A673 (cell line): ENCODE measurements around the gene CCDC85C. TPM values are rescaled to one million over a fixed set of nuclear protein-coding genes. Genes with fewer than 3 reads are reported as not detected.

Experiments used
- BruUV-seq: library from RNA; stranded (reverse); fragments of 400-500 nt; replicated peaks from 2 replicates; lab custom pipeline; 2021; lab: Mats Ljungman, UMichigan
- CTCF ChIA-PET: fragments of 300-600 bp; sonication (Branson Sonifier 250); formaldehyde crosslinking; loops from one replicate; lab custom pipeline; 2022; ENCODE audit warnings: antibody characterized with exemption; lab: Charles Lee
- POLR2A ChIA-PET: fragments of 300-600 bp; sonication (Branson Sonifier 250); formaldehyde crosslinking; loops from one replicate; lab custom pipeline; 2022; ENCODE audit warnings: antibody characterized with exemption; ENCODE audit not compliant: low non-redundant PET; lab: Charles Lee
- DNase-seq: peaks from one replicate; pipeline ENCODE4 v3.0.0-alpha.2; 2015; ENCODE audit warnings: low spot score
- H3K27ac ChIP-seq: fragments of 200-600 bp; sonication (generic); 2 replicates; pipeline ENCODE4 v1.5.1; 2016; ENCODE audit warnings: mixed run types, low read depth, mild to moderate bottlenecking, mixed read lengths, antibody characterized with exemption, low read length; ENCODE audit not compliant: poor library complexity, severe bottlenecking
- H3K27me3 ChIP-seq: fragments of 200-600 bp; sonication (generic); replicated peaks from 2 replicates; pipeline ENCODE4 v1.6.1; 2017; ENCODE audit warnings: mixed run types, low read depth, mild to moderate bottlenecking, mixed read lengths, antibody characterized with exemption, low read length; ENCODE audit not compliant: insufficient read depth, poor library complexity
- H3K36me3 ChIP-seq: fragments of 200-600 bp; sonication (generic); 2 replicates; pipeline ENCODE4 v1.6.1; 2016; ENCODE audit warnings: mixed run types, mild to moderate bottlenecking, mixed read lengths, antibody characterized with exemption, low read length; ENCODE audit not compliant: insufficient read depth, poor library complexity, severe bottlenecking
- H3K4me1 ChIP-seq: fragments of 200-600 bp; sonication (generic); 2 replicates; pipeline ENCODE4 v1.6.1; 2017; ENCODE audit warnings: mixed run types, mild to moderate bottlenecking, mixed read lengths, antibody characterized with exemption, low read length; ENCODE audit not compliant: insufficient read depth, poor library complexity, severe bottlenecking
- H3K4me3 ChIP-seq: fragments of 200-600 bp; sonication (generic); 2 replicates; pipeline ENCODE4 v1.5.1; 2016; ENCODE audit warnings: low read depth, mixed run types, mild to moderate bottlenecking, mixed read lengths, low read length; ENCODE audit not compliant: poor library complexity, severe bottlenecking
- H3K9me3 ChIP-seq: fragments of 200-600 bp; sonication (generic); 2 replicates; pipeline ENCODE4 v1.6.1; 2016; ENCODE audit warnings: mixed run types, low read depth, mild to moderate bottlenecking, mixed read lengths, antibody characterized with exemption, low read length; ENCODE audit not compliant: poor library complexity, severe bottlenecking
- EZH2 ChIP-seq: fragments of 200-600 bp; sonication (generic); IDR thresholded peaks from 2 replicates; pipeline ENCODE4 v1.6.1; 2017; ENCODE audit warnings: borderline replicate concordance, low read depth, mild to moderate bottlenecking, mixed read lengths, antibody characterized with exemption, low read length; ENCODE audit not compliant: poor library complexity, severe bottlenecking
- intact Hi-C: fragments of 100-400 bp; cut with micrococcal nuclease; formaldehyde crosslinking; loops from one replicate; pipeline ENCODE4 v1.10.0; 2022; ENCODE audit not compliant: unreplicated experiment
- total RNA-seq: library from RNA; stranded (reverse); gene quantifications from 2 replicates; pipeline ENCODE4 v1.2.3, GENCODE V29; 2021
- TF ChIP-seq, protein P1 (sequence below): fragments of 300-800, 200-600 bp; sonication (generic); conservative IDR thresholded peaks from 2 replicates; pipeline ENCODE4 v1.5.1; 2017; ENCODE audit warnings: low read depth, mild to moderate bottlenecking, antibody characterized with exemption, low read length, moderate library complexity, mixed read lengths

CCDC85C gene
- total RNA-seq, 1 experiment from 2014 or later = 24.6 TPM

DNA sequence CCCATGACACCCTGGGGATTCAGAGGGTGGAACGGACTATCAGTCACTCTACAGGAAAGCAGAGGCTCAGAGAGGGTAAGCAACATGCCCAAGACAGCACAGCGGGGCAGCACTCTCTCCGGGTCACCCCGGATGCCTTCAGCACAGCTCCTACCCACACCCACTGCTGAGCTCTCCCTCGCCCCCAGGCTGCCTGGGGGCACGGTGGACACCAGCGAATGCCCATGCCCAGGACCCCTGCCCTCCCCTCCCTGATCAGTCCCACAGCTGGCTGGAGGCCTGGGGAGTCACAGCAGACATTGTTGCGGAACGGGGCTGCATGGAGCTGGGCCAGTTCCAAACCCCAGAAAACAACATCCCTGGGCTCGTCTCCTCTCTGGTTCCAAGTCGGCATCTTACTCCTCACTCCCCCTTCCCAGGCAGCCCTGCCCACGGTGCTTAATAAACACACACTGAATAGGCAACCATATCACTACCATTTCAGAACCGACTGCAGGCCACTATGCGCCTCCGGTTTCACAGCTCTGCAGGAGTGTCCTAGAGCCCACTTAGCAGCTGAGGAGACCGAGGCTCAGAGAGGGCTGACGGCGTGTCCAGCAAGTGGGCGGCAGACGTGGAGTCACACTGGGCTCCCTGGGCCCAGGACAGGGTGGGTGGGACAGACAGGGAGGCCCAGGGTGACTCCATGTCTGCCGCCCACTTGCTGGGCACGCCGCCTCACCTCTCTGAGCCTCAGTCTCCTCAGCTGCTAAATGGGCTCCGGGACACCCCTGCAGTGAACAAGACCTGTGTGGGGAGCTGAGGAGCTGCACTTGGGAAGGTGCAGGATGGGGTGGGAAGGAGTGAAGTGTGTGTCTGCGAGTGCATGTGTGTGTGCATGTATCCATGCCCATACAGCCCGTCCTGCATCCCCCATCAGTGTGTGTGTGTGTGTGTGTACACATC, 27.0 kb downstream of the CCDC85C start:
- peaks cover 41% of the 10 kb centered on the region for H3K4me1 ChIP-seq
- no peaks in the 10 kb centered on the region for H3K27me3 ChIP-seq
- H3K9me3 ChIP-seq = no peaks in the 10 kb centered on the region
- no peak overlapping the region for H3K27ac ChIP-seq
- no peaks in the 10 kb centered on the region for H3K36me3 ChIP-seq
- no peak overlapping the region for H3K4me3 ChIP-seq
- POLR2A ChIA-PET = interaction anchor here (0.6 kb wide), 1 partner anchor 91 kb away, joined by 3 read pairs; no protein-coding TSS in a partner anchor
- CTCF ChIA-PET = no interaction called here
- no TSS peak for BruUV-seq
- intact Hi-C loops = no loop called here
- DNase-seq = no peak
- no peak for TF ChIP-seq EZH2
- TF ChIP-seq, protein P1, sequence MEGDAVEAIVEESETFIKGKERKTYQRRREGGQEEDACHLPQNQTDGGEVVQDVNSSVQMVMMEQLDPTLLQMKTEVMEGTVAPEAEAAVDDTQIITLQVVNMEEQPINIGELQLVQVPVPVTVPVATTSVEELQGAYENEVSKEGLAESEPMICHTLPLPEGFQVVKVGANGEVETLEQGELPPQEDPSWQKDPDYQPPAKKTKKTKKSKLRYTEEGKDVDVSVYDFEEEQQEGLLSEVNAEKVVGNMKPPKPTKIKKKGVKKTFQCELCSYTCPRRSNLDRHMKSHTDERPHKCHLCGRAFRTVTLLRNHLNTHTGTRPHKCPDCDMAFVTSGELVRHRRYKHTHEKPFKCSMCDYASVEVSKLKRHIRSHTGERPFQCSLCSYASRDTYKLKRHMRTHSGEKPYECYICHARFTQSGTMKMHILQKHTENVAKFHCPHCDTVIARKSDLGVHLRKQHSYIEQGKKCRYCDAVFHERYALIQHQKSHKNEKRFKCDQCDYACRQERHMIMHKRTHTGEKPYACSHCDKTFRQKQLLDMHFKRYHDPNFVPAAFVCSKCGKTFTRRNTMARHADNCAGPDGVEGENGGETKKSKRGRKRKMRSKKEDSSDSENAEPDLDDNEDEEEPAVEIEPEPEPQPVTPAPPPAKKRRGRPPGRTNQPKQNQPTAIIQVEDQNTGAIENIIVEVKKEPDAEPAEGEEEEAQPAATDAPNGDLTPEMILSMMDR = no peak

DNA sequence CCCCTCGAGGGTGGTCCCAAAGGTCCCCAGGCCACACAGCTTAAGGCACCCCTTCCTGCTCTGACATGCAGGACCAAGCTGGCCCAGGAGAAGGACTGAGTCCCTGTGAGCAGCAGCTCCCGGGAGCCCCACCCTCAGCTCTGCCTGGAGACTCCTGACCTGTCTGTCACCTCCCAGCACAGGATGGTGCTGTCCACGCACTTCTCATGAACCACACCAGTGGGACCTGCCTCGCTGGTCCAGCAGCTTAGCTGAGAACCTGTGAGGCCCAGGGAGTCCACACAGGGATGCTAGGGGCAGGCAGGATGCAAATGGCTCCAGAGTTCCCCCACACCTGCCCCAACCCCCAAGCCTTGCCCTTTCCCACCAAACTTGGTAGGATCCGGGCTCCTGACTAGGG, 27.7 kb downstream of the CCDC85C start:
- no peak for DNase-seq

DNA sequence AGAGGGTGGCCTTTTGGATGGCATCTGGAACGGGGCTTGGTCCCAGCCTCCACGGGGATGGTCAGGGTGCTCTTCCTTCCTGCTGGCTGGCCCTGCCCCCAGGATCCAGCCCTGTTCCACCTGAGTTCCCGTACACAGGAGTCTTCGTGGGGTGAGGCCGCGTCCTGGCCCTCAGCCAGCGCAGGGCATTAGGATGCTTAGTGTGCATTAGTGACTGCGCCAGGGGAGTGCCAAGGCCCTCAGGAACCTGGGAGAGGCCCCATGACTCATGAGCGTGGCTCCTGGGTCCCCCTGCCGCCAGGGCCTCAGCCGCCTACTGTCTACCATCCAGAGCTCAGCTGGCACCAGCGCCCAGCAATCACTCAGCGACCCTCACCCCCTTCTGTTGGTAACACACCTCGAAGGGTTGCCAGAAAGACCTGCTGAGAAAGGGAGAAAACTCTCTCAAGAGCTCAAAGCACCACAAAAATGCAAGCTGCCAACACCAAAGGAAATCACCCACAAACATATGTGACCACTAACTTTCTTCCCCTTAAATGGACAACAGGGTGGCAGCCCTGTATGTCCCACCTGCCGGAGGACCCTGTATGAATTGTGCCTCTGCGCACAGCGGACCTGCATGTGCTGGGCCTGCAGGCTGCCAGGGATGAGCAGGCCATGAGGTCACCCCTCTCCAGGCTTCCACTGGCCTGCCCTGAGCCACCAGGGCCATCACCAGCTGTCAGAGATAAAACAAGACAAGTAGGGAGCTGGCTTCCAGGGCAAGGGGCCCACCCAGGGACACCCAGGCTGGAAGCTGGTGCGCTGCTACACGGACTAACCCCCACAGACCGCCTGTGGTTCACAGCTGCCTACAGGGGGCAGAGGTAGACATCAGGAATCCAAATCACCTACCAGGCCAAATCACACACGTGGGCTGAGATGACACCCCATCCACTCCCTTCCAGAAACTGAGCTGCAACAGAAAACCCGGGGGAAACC, 28.7 kb downstream of the CCDC85C start:
- Histone ChIP-seq H3K4me3 (no peak overlapping the region), H3K36me3 (no peaks in the 10 kb centered on the region), H3K27me3 (no peaks in the 10 kb centered on the region), H3K27ac (peak overlapping the region; percentile 64), H3K9me3 (no peaks in the 10 kb centered on the region), H3K4me1 (peaks cover 53% of the 10 kb centered on the region)
- ChIA-PET CTCF (no interaction called here), POLR2A (no interaction called here)
- TF ChIP-seq, protein P1 = peak; percentile 34; the same call in 1 of the 2 replicates
- TF ChIP-seq EZH2 = no peak
- DNase-seq = peak; percentile 27
- no TSS peak for BruUV-seq
- intact Hi-C loops = no loop called here

More for the DNA sequence above, 27.7 kb downstream of the CCDC85C start:
- BruUV-seq = no TSS peak
- Histone ChIP-seq H3K27me3 (no peaks in the 10 kb centered on the region), H3K4me1 (peaks cover 48% of the 10 kb centered on the region), H3K27ac (no peak overlapping the region), H3K36me3 (no peaks in the 10 kb centered on the region), H3K9me3 (no peaks in the 10 kb centered on the region), H3K4me3 (no peak overlapping the region)
- ChIA-PET POLR2A (no interaction called here), CTCF (no interaction called here)
- intact Hi-C loops = no loop called here
- TF ChIP-seq EZH2 = no peak
- TF ChIP-seq, protein P1 = no peak
